GM20431 (cell line): Measurements from ENCODE around the gene ZNF648.

Experiments used
- in situ Hi-C: fragments of 300-500 bp; cut with MseI, MboI; formaldehyde crosslinking; loops from one replicate; pipeline ENCODE4 v1.15.0; 2020; ENCODE audit warnings: low sequenced_read_pairs; ENCODE audit not compliant: unreplicated experiment

Gene ZNF648, protein sequence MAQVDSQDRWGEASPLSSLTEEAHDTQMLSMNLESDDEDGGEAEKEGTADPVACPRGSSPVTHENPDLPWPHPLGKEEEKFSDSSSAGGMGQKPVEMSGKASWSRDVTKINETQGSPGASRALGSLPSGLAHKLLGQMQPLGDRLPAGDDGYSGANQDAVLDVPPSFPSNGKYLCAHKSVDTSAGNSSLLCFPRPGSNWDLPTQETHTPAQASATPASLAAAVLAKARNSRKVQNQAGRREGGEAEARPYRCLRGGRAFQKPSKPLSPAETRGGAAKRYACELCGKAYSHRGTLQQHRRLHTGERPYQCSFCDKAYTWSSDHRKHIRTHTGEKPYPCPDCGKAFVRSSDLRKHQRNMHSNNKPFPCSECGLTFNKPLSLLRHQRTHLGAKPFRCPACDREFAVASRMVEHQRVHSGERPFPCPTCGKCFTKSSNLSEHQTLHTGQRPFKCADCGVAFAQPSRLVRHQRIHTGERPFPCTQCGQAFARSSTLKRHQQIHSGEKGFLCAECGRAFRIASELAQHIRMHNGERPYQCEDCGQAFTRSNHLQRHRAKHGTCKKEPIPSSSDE

GRCh38 chr1:182061594-182061993 is at the start of gene ZNF648:
Gene ZNF648, minus strand, starts transcription at chr1:182061712. Its CDS starts 3,702 bp downstream, at chr1:182058010.
- in situ Hi-C loops, result loop anchor here (25.0 kb wide), 2 partner anchors 574 to 849 kb away; partner anchors contain the start of gene CACNA1E

GRCh38 chr1:182110635-182111034 is 49.1 kb upstream of the ZNF648 start:
- in situ Hi-C loops, result no loop called here

DNA sequence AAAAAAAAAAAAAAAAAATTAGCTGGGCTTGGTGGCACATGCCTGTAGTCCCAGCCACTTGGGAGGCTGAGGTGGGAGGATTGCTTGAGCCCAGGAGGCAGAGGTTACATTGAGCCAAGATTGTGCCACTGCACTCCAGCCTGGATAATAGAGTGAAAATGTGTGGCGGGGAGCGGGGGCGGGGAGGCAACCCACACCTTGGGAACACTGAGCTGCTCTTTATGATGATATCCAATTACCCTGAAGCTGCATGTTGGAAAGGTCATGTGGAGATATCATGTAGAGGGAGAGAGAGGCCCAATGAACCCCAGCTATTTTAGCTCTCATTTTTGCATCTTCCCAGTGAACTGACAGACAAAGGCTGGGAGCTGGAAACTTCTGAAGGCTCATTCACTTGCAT is 48.3 kb upstream of the ZNF648 start:
- in situ Hi-C loops, result no loop called here

- in situ Hi-C loops, result no loop called here
Measured at GRCh38 chr1:182107209-182107608, 45.7 kb upstream of the ZNF648 start.

DNA sequence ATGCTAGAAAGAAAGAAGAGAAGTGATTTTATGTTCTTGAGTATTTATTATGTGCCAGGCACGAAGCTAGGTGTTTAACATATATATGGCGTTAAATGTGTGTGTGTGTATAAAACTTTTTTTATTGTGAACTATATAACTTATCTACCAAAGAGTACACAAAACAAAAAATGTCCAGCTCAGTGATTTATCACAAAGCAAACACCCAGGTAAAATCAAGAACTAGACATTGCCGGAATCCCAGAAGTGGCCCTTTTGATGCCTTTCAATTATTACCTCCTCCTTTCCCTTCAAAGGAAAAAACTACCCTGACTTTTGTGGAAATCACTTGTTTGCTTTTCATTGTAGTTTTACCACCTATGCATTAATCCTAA is 40.5 kb upstream of the ZNF648 start:
- in situ Hi-C loops, result no loop called here

DNA sequence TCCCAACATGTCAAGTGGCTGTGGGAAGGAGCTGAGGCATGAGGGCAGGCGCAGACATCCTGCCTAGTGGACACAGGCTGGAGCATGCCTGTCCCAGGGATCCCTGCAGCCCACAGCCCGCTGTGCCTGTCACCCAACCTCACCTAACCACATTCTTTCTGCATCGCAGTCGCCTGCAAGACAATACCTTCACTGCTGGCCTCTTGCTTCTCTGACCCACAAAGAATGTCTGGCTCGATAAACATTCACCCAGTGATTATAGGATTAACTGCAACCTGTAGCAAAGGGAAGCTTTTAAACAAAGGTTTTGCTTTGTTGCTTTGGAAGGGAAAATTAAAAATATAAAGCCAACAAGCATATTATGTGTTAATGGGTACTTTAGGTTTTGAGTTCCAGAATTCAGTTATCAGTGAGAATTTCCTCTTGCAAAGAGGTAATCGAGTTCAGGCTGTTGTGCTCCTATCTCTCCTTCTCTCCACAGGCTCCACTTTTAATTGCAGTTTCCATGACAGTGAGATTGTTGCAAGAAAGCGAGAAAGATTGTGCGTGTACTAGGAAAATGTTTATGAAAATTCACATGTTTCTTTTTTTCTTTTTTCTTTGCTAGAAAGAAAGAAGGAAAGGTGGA is 40.0 kb upstream of the ZNF648 start:
- in situ Hi-C loops, result no loop called here

DNA sequence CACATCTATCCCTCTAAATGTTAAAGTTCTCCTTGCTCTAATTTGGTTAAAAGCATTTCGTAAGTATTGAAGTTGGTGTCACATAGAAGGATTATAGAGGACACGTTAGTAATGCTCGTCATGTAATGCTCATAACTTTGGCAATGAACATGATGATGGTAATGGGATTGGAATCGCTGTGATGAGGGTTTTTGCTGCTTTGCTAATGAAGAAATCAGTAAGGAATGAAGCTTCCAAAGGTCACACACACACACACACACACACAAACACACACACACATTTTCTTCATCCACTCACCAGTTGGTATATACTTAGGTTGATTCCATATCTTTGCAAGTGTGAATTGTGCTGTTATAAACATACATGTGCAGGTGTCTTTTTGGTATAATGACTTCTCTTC is 36.8 kb upstream of the ZNF648 start:
- in situ Hi-C loops, result loop anchor here (25.0 kb wide), 1 partner anchor 689 kb away; the partner anchor contains the start of gene NPL

GRCh38 chr1:182095946-182096345 is 34.4 kb upstream of the ZNF648 start:
- in situ Hi-C loops, result loop anchor here (25.0 kb wide), 1 partner anchor 691 kb away; the partner anchor contains the start of gene NPL

- in situ Hi-C loops, result loop anchor here (25.0 kb wide), 1 partner anchor 693 kb away; the partner anchor contains the start of gene NPL
Measured at GRCh38 chr1:182094514-182095005, 33.0 kb upstream of the ZNF648 start.

- in situ Hi-C loops, result loop anchor here (25.0 kb wide), 1 partner anchor 694 kb away; the partner anchor contains the start of gene NPL
Measured at GRCh38 chr1:182093781-182094180, 32.3 kb upstream of the ZNF648 start.

- in situ Hi-C loops, result loop anchor here (25.0 kb wide), 1 partner anchor 695 kb away; the partner anchor contains the start of gene NPL
Measured at GRCh38 chr1:182092336-182092735, 30.8 kb upstream of the ZNF648 start.

DNA sequence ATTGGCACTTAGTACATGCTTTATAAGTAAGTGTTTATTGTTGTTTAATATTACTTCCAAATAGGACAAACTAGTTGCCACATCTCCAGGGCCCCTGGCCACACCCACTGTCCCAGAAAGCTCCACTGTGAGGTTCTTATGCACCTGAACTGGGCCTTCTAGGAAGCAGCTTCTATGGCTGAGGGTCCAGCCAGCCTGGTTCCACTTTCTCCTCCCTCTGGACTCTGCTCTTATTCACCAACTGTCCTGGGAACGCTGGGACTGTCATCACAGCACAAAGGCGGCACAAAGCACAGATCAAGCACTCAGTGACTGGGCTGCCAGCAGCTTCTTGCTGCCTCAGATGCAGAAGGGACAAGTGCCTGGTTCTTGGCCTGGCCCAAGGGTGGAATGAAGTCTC is 29.6 kb upstream of the ZNF648 start:
- in situ Hi-C loops, result loop anchor here (25.0 kb wide), 1 partner anchor 696 kb away; the partner anchor contains the start of gene NPL

GRCh38 chr1:182087719-182088350 is 26.3 kb upstream of the ZNF648 start:
- in situ Hi-C loops, result loop anchor here (25.0 kb wide), 1 partner anchor 699 kb away; the partner anchor contains the start of gene NPL

DNA sequence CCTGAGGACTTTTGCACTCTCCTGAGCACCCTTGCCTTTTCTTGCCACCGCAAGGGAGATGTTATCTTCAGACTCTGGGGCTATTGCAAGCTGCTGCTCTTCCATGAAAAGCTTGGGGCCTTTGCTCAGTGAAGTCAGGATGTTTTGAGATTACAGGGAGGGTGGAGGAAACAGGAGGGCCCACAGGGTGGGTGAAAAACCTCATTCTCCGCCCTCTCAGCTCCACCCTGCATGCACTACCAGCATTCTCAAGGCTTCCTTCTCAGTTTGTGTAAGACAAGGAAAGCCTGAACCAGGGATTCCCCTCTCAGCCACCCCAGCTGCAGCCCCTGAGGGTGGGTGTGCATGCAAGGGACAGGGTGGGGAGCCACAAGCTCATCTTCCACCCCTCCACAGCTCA is 25.8 kb upstream of the ZNF648 start:
- in situ Hi-C loops, result loop anchor here (25.0 kb wide), 1 partner anchor 700 kb away; the partner anchor contains the start of gene NPL

GRCh38 chr1:182086620-182087019 is 25.1 kb upstream of the ZNF648 start:
- in situ Hi-C loops, result loop anchor here (25.0 kb wide), 1 partner anchor 701 kb away; the partner anchor contains the start of gene NPL

DNA sequence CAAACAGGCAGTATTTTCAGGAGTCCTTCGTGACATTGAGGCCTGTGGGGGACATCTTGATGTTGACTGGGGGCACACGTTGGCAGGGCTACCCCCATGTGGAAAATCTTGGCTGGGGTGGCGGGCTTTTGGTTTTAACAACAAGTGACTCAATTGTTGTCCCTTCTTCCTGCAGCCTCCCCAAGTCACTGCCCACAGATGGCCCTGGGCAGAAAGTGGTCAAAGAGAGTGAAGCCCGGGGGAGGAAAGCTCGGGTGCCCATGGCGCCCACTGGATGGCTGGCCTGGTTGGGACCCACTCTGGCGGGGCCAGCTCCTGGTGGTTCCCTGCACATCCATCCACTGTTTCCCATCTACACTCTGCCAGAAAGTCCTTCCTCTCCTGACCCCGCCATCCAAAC is 24.6 kb upstream of the ZNF648 start:
- in situ Hi-C loops, result loop anchor here (25.0 kb wide), 1 partner anchor 701 kb away; the partner anchor contains the start of gene NPL

DNA sequence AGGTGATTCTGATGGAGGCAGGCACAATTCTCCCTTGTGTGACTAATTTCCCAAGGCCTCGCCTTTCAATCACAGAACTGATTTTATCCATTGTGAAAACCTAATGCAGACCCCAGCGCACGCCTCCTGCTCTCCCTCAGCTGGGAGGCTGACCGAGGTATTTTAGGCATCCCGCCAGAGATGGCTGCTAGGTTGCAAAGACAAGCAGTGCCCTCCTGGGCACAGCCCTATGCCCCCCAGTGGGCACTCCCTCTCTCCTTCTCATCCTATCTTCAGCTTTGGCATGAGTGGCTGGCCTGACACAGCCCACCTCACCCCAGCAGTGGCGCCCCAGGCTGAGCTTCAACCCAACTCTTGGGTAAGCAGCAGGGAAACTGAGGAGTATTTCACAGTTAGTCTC is 24.2 kb upstream of the ZNF648 start:
- in situ Hi-C loops, result loop anchor here (25.0 kb wide), 1 partner anchor 702 kb away; the partner anchor contains the start of gene NPL

DNA sequence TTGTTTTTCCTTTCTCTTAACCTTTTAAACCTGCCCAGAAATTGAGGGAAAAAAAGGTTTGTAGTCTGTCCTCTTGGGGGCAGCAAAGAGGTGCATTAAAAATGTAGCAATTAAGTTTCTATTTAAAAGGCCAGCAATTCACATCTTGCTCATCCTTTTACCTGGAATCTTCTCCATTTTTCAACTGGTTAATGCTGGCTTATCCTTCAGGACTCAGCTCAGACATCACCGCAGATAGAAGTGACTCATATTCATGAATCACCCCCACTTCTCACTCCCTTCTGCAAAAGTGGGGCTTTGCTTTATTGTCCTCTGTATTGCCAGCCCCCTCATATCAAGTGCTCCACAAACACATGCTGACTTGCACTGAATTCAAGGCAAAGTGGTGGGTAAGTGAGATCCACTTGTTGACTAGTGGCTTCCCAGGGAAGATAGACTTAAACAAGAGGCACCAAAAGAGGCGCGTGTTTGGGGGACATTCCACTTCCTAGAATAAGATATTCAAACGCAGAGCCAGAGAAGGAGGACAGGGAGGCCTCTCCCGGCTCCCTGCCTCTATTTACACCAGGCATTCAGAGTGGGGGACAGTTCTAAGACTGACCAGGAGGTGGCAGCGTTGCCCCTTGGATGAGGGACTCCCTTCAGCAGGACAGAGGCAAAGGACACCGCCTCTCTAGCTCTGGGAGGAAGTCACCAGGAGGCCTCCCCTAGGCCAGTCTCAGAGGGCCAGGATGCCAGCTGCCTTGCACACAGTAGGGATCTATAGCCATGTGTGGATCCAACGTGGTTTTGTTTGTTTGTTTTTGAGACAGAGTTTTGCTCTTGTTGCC is 23.2 kb upstream of the ZNF648 start:
- in situ Hi-C loops, result loop anchor here (25.0 kb wide), 1 partner anchor 703 kb away; the partner anchor contains the start of gene NPL
